Measurements from ENCODE around the gene LEFTY1.

Gene LEFTY1

GRCh38 chr1:225896937-225897549 lies 8.1 kb upstream of the LEFTY1 start:
- no peak for TF ChIP-seq CTCF (IDR thresholded peaks at IDR 0.05; ENCODE audit: insufficient read depth, low read length)
- peak; percentile 24; the same call in 1 of the 2 replicates for TF ChIP-seq SPI1 (IDR thresholded peaks at IDR 0.05; ENCODE audit: borderline replicate concordance, low read depth)
- no peak overlapping the region for H3K4me3 ChIP-seq (replicated peaks; ENCODE audit: insufficient read depth, low read length)
- DNase-seq (ENCODE audit: low read depth in 1 of 2, low spot score in 1 of 2) = peak in 1 of 2 experiments; percentile 26
- peak overlapping the region; percentile 24 for H3K27ac ChIP-seq (replicated peaks)
- H3K27me3 ChIP-seq (ENCODE audit: insufficient read depth, poor library complexity, severe bottlenecking) = no peaks in the 10 kb centered on the region

GRCh38 chr1:225896494-225896893 lies 7.5 kb upstream of the LEFTY1 start:
- no peak for DNase-seq (ENCODE audit: low read depth in 1 of 2, low spot score in 1 of 2)
- H3K4me3 ChIP-seq (replicated peaks; ENCODE audit: insufficient read depth, low read length) = no peak overlapping the region
- TF ChIP-seq GABPA (IDR thresholded peaks at IDR 0.05; ENCODE audit: low read depth) (no peak), REST (IDR thresholded peaks at IDR 0.05; ENCODE audit: insufficient replicate concordance, low read depth) (no peak), POLR2AphosphoS5 (IDR thresholded peaks at IDR 0.05; ENCODE audit: low read depth) (no peak), CTCF (IDR thresholded peaks at IDR 0.05; ENCODE audit: insufficient read depth, low read length) (no peak), SPI1 (IDR thresholded peaks at IDR 0.05; ENCODE audit: borderline replicate concordance, low read depth) (no peak)
- H3K27ac ChIP-seq (replicated peaks) = peak overlapping the region; percentile 24; the same call in 1 of the 2 replicates
- no peaks in the 10 kb centered on the region for H3K27me3 ChIP-seq (ENCODE audit: insufficient read depth, poor library complexity, severe bottlenecking)

GRCh38 chr1:225892307-225892706 lies 3.4 kb upstream of the LEFTY1 start:
- no peak for DNase-seq (ENCODE audit: low read depth in 1 of 2, low spot score in 1 of 2)
- Histone ChIP-seq H3K27ac (replicated peaks) (no peak overlapping the region), H3K4me3 (replicated peaks; ENCODE audit: insufficient read depth, low read length) (no peak overlapping the region), H3K27me3 (ENCODE audit: insufficient read depth, poor library complexity, severe bottlenecking) (no peaks in the 10 kb centered on the region)
- TF ChIP-seq SPI1 (IDR thresholded peaks at IDR 0.05; ENCODE audit: borderline replicate concordance, low read depth) (no peak), CTCF (IDR thresholded peaks at IDR 0.05; ENCODE audit: insufficient read depth, low read length) (no peak), GABPA (IDR thresholded peaks at IDR 0.05; ENCODE audit: low read depth) (no peak), POLR2AphosphoS5 (IDR thresholded peaks at IDR 0.05; ENCODE audit: low read depth) (no peak), REST (IDR thresholded peaks at IDR 0.05; ENCODE audit: insufficient replicate concordance, low read depth) (no peak)
